Peyer's patch (tissue), 4 donors: ENCODE results near the gene PFN1.

Experiments used
- CTCF ChIP-seq, 6 experiments: fragments of 450-650 bp in 4 of 6; fragments of 200-600 bp in 2 of 6; sonication (generic) in 1 of 6; IDR thresholded peaks; one replicate each; pipeline ENCODE4 v1.5.1; 2017 to 2019; ENCODE audit warnings: antibody characterized with exemption in 6 of 6, mild to moderate bottlenecking in 3 of 6, moderate library complexity in 1 of 6
- POLR2A ChIP-seq, 2 donors: fragments of 450-650 bp; IDR thresholded peaks; one replicate each; pipeline ENCODE4 v1.5.1; 2017; ENCODE audit warnings: antibody characterized with exemption in 2 of 2, mild to moderate bottlenecking in 2 of 2, moderate library complexity in 2 of 2

GRCh38 chr17:4940555-4941318 lies 7.6 kb downstream of the PFN1 start:
- TF ChIP-seq CTCF (IDR thresholded peaks at IDR 0.05), result no peak
- TF ChIP-seq POLR2A (IDR thresholded peaks at IDR 0.05), result no peak
